ENCODE measurements around the gene GRWD1.
"Not testable (repeated sequence)": the region's sequence is repeated elsewhere in the genome, so short reads cannot be mapped to it uniquely, and the experiment has no call there.

Gene GRWD1

DNA sequence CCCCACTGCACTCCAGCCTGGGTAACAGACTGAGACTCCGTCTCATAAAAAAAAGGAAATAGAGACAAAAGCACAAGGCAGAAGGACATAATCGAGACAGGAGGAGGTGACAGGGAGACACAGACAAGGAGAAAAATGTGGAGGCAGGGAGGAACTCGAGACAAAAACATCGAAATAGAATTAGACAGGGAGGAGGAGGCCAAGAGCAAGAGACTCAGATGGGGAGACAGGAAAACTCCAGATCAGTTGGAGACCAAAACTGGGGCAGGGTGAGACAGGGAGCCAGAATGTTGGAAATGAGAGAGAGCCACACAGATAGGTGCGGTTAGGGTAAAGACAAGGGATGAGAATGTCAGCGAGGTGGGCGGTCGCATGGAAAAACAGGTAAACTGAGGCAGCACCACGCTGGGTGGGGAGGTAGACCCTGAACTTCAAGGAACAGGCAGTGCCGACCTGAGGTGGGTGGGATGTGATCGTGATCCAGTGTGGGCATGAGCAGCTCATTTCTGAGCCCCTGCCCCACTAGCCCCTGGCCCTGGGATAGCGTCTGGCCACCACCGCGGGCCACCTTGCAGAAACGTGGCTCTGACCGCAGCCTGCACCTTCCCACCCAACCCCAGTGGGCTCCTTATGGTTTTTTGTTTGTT is 38.6 kb downstream of the GRWD1 start:
- Histone ChIP-seq H3K36me3 (ENCODE audit: control insufficient read depth in 5 of 5, insufficient read depth in 5 of 5, low read length in 5 of 5) (peaks cover 0 to 1% (median under 1%) of the 10 kb centered on the region in 5 donors), H3K9me3 (ENCODE audit: control insufficient read depth in 5 of 5, low read length in 5 of 5) (no peaks in the 10 kb centered on the region), H3K4me1 (ENCODE audit: control insufficient read depth in 5 of 5, insufficient read depth in 5 of 5, low read length in 5 of 5) (peaks cover 5 to 26% (median 22%) of the 10 kb centered on the region in 5 donors), H3K27me3 (ENCODE audit: control insufficient read depth in 5 of 5, insufficient read depth in 4 of 5, low read length in 5 of 5) (peaks cover 0 to 6% (median 0%) of the 10 kb centered on the region in 5 donors), H3K27ac (ENCODE audit: low read depth, low read length) (no peak overlapping the region), H3K4me3 (ENCODE audit: low read depth in 1 of 5, low read length in 5 of 5) (no peak overlapping the region), H3K9ac (ENCODE audit: low read length in 5 of 5) (no peak overlapping the region)

DNA sequence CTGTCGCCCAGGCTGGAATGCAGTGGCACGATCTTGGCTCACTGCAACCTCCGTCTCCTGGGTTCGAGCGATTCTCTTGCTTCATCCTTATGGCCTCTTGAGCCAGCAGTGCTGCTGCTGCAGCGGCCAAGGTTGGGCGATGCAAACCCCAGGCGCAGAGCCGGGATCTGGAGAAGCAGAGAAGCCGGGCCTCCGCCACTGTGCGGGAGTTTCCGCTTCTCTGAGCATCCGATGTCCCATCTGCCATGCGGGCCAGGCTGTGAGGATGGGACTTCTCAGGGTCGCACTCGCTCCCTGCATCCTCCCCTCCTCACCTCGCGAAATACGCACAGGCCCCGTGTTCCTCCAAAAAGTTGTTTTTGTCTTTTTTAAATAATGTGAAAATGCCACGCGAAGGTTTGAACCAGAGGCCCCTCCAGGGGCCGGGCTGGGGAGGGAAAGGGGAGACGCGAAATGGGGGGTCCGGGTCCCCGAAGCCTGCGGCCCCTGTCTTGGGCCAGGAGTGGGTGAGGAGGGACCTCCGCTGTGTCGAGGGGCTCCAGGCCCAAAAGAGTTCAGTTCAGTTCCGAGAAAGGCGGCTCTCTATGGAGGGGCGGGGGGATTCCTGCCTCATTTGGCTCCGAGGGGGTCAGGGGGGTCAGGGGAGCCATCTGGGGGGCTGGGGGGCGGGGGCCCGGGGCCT is 39.3 kb downstream of the GRWD1 start:
- no peaks in the 10 kb centered on the region for H3K36me3 ChIP-seq (ENCODE audit: control insufficient read depth in 5 of 5, insufficient read depth in 5 of 5, low read length in 5 of 5)
- peaks cover 5 to 24% (median 23%) of the 10 kb centered on the region in 5 donors for H3K4me1 ChIP-seq (ENCODE audit: control insufficient read depth in 5 of 5, insufficient read depth in 5 of 5, low read length in 5 of 5)
- no peak overlapping the region for H3K9ac ChIP-seq (ENCODE audit: low read length in 5 of 5)
- no peak overlapping the region for H3K27ac ChIP-seq (ENCODE audit: low read depth, low read length)
- no peaks in the 10 kb centered on the region for H3K9me3 ChIP-seq (ENCODE audit: control insufficient read depth in 5 of 5, low read length in 5 of 5)
- H3K4me3 ChIP-seq (ENCODE audit: low read depth in 1 of 5, low read length in 5 of 5) = no peak overlapping the region
- H3K27me3 ChIP-seq (ENCODE audit: control insufficient read depth in 5 of 5, insufficient read depth in 4 of 5, low read length in 5 of 5) = peaks cover 0 to 6% (median 0%) of the 10 kb centered on the region in 5 donors

DNA sequence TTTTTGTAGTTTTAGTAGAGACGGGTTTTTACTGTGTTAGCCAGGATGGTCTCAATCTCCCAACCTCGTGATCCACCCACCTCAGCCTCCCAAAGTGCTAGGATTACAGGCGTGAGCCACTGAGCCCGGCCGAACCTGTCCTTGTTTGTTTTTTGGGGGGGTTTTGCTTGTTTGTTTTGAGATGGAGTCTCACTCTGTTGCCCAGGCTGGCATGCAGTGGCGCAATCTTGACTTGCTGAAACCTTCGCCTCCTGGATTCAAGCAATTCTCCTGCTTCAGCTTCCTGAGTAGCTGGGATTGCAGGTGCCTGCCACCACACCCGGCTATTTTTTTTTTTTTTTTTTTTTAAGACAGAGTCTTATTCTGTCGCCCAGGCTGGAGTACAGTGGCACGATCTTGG is 40.9 kb downstream of the GRWD1 start:
- H3K4me1 ChIP-seq (ENCODE audit: control insufficient read depth in 5 of 5, insufficient read depth in 5 of 5, low read length in 5 of 5) = peaks cover 0 to 20% (median 14%) of the 10 kb centered on the region in 5 donors
- not testable (repeated sequence) for H3K9ac ChIP-seq (ENCODE audit: low read length in 5 of 5); H3K4me3 ChIP-seq (ENCODE audit: low read depth in 1 of 5, low read length in 5 of 5); H3K9me3 ChIP-seq (ENCODE audit: control insufficient read depth in 5 of 5, low read length in 5 of 5); H3K27ac ChIP-seq (ENCODE audit: low read depth, low read length); H3K27me3 ChIP-seq (ENCODE audit: control insufficient read depth in 5 of 5, insufficient read depth in 4 of 5, low read length in 5 of 5); H3K36me3 ChIP-seq (ENCODE audit: control insufficient read depth in 5 of 5, insufficient read depth in 5 of 5, low read length in 5 of 5)

DNA sequence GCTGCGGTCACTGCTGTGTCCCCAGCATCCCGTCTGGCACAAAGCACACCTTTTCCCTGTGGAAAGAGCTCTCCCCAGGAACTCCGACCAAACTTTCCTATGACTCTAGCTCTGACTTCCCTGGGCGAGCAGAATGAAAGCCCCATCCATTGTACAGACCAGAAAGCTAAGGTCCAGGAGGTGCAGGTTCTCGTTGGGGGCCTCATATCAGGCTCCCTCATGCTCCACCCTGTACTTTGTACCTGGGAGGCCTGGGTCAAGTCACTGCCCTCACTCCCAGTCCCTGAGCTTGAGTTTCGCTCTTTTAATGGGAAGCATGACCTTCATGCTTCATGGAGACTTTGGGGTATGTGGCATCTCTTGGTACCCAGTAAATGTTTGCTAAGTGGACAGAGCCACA is 41.8 kb downstream of the GRWD1 start:
- Histone ChIP-seq H3K27ac (ENCODE audit: low read depth, low read length) (no peak overlapping the region), H3K4me3 (ENCODE audit: low read depth in 1 of 5, low read length in 5 of 5) (no peak overlapping the region), H3K4me1 (ENCODE audit: control insufficient read depth in 5 of 5, insufficient read depth in 5 of 5, low read length in 5 of 5) (peaks cover 0 to 15% (median 13%) of the 10 kb centered on the region in 5 donors), H3K9me3 (ENCODE audit: control insufficient read depth in 5 of 5, low read length in 5 of 5) (no peaks in the 10 kb centered on the region), H3K9ac (ENCODE audit: low read length in 5 of 5) (no peak overlapping the region), H3K27me3 (ENCODE audit: control insufficient read depth in 5 of 5, insufficient read depth in 4 of 5, low read length in 5 of 5) (peaks cover 0 to 9% (median 4%) of the 10 kb centered on the region in 5 donors), H3K36me3 (ENCODE audit: control insufficient read depth in 5 of 5, insufficient read depth in 5 of 5, low read length in 5 of 5) (no peaks in the 10 kb centered on the region)

DNA sequence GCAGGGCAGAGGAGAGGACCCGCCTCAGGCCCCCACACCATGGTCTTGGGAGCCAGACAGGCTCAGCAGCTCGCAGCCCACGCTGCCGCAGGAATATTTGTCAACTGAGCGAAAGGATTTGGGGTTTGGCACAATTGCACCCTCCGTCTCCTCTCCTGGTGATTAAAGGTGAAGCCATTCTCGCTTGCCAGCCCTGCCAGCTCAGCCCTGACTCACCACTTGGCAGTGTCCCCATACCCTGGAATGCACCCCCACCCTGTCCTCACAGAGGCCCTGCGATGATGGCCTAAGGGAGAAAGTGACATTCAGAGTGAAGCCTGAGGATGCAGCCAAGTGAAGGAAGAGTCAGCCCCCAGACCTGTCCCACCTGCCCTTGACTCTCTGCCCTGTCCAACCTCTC is 42.2 kb downstream of the GRWD1 start:
- H3K4me1 ChIP-seq (ENCODE audit: control insufficient read depth in 5 of 5, insufficient read depth in 5 of 5, low read length in 5 of 5) = peaks cover 0 to 18% (median 14%) of the 10 kb centered on the region in 5 donors
- no peaks in the 10 kb centered on the region for H3K9me3 ChIP-seq (ENCODE audit: control insufficient read depth in 5 of 5, low read length in 5 of 5)
- H3K4me3 ChIP-seq (ENCODE audit: low read depth in 1 of 5, low read length in 5 of 5) = no peak overlapping the region
- no peaks in the 10 kb centered on the region for H3K36me3 ChIP-seq (ENCODE audit: control insufficient read depth in 5 of 5, insufficient read depth in 5 of 5, low read length in 5 of 5)
- H3K27me3 ChIP-seq (ENCODE audit: control insufficient read depth in 5 of 5, insufficient read depth in 4 of 5, low read length in 5 of 5) = peaks cover 0 to 9% (median 4%) of the 10 kb centered on the region in 5 donors
- H3K27ac ChIP-seq (ENCODE audit: low read depth, low read length) = no peak overlapping the region
- no peak overlapping the region for H3K9ac ChIP-seq (ENCODE audit: low read length in 5 of 5)

DNA sequence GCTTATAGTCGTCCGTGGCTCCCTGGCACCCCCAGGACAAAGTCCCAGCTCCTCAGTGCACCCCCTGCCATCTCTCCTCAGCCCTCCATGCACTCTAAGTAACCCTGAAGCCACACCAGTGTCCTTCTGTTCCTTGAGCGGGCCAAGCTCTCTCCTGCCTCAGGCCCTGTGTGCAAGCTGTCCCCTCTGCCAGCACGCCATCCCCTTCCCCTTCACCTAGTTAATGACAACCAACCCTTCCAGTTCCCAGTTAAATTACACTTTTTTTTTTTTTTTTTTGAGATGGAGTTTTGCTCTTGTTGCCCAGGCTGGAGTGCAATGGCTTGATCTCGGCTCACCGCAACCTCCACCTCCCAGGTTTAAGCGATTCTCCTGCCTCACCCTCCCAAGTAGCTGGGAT is 42.7 kb downstream of the GRWD1 start:
- not testable (repeated sequence) for H3K4me3 ChIP-seq (ENCODE audit: low read depth in 1 of 5, low read length in 5 of 5); H3K9ac ChIP-seq (ENCODE audit: low read length in 5 of 5); H3K36me3 ChIP-seq (ENCODE audit: control insufficient read depth in 5 of 5, insufficient read depth in 5 of 5, low read length in 5 of 5); H3K27ac ChIP-seq (ENCODE audit: low read depth, low read length); H3K9me3 ChIP-seq (ENCODE audit: control insufficient read depth in 5 of 5, low read length in 5 of 5); H3K27me3 ChIP-seq (ENCODE audit: control insufficient read depth in 5 of 5, insufficient read depth in 4 of 5, low read length in 5 of 5)
- peaks cover 0 to 18% (median 14%) of the 10 kb centered on the region in 5 donors for H3K4me1 ChIP-seq (ENCODE audit: control insufficient read depth in 5 of 5, insufficient read depth in 5 of 5, low read length in 5 of 5)

DNA sequence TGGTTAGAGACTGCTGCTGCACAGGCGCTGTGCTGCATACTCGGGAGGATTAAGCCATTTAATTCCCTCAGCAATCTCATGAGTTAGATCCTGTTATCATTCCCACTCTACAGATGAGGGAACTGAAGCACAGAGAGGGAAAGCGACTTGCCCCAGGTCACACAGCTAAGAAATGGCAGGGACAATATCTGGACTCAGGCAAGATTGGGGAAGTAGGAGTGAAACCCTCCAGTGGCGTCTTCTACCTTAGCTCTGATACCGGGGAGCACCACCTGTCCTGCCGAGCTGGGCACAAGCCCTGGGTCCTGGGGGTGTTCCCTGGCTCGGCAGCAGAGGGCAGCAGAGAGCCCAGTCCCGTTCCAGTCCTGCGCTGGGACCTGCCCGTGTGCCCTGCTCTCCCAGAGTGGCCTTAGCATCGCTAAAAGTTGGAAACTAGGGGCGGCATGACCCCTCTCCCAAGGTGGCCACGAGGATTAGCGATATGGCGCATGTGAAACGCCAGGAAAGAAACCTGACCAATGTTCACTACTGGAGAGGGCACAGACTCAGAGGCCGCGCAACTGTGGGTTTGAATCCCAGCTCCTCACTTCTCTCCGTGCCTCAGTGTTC is 43.9 kb downstream of the GRWD1 start:
- Histone ChIP-seq H3K9me3 (ENCODE audit: control insufficient read depth in 5 of 5, low read length in 5 of 5) (no peaks in the 10 kb centered on the region), H3K4me1 (ENCODE audit: control insufficient read depth in 5 of 5, insufficient read depth in 5 of 5, low read length in 5 of 5) (peaks cover 0 to 26% (median 22%) of the 10 kb centered on the region in 5 donors), H3K36me3 (ENCODE audit: control insufficient read depth in 5 of 5, insufficient read depth in 5 of 5, low read length in 5 of 5) (no peaks in the 10 kb centered on the region), H3K9ac (ENCODE audit: low read length in 5 of 5) (no peak overlapping the region), H3K27ac (ENCODE audit: low read depth, low read length) (no peak overlapping the region), H3K27me3 (ENCODE audit: control insufficient read depth in 5 of 5, insufficient read depth in 4 of 5, low read length in 5 of 5) (peaks cover 0 to 9% (median 4%) of the 10 kb centered on the region in 5 donors), H3K4me3 (ENCODE audit: low read depth in 1 of 5, low read length in 5 of 5) (no peak overlapping the region)

DNA sequence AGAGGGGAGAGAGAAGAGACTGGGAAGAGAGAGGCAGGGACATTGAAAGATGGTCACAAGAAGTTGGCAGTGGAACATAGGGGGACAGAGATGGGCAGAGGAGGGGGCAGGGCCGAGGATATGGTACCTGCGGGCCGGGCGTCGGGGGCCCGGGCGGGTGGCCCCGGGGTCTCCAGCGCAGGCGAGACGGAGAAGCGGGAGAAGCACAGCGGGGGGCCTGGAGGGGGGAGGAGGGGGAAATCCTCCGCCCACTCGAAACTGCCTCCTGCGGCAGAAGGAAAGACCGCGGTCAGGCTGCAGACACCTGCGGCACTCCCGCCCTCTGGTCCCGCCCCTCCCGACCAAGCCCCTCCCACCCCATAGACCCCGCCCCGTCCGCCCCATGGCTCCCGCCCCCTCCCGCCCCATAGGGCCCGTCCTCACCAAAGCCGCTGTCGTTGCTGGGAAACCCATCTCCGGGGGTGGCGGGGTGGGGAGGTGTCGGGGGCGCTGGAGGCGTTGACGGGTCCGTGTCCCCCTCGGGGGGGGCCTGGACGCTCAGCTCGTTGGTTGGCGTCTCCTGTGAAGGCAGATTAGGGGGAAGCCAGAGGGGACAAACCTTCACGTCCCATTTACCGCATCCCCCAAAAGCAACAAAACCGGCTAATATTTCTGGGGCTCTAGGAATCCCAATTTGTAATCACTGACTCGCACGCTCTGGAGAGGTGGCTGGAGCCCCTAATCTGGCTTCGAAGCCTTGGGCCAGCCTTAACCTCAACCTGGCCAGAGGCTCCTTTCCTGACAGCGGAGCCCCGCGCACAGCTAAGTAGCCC is 45.4 kb downstream of the GRWD1 start:
- Histone ChIP-seq H3K9me3 (ENCODE audit: control insufficient read depth in 5 of 5, low read length in 5 of 5) (no peaks in the 10 kb centered on the region), H3K4me1 (ENCODE audit: control insufficient read depth in 5 of 5, insufficient read depth in 5 of 5, low read length in 5 of 5) (peaks cover 0 to 36% (median 24%) of the 10 kb centered on the region in 5 donors), H3K27ac (ENCODE audit: low read depth, low read length) (no peak overlapping the region), H3K27me3 (ENCODE audit: control insufficient read depth in 5 of 5, insufficient read depth in 4 of 5, low read length in 5 of 5) (peaks cover 0 to 9% (median 4%) of the 10 kb centered on the region in 5 donors), H3K9ac (ENCODE audit: low read length in 5 of 5) (no peak overlapping the region), H3K4me3 (ENCODE audit: low read depth in 1 of 5, low read length in 5 of 5) (no peak overlapping the region), H3K36me3 (ENCODE audit: control insufficient read depth in 5 of 5, insufficient read depth in 5 of 5, low read length in 5 of 5) (no peaks in the 10 kb centered on the region)

DNA sequence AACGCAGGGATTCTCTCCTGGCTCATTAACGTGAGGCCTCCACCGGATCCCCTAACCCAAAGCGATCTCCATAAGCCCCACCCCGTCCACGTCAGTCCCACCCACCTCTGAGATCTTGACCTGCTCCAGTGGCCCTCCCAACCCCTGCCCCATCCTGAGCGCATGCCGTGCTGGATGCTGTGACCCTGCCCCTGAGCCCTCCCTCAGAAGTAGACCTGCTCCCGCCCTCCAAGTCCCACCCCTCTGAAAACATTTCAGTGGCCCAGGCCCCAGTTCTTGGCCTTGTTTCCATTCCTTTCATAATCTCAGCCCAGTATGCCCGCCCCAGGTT is 46.0 kb downstream of the GRWD1 start:
- no peak overlapping the region for H3K4me3 ChIP-seq (ENCODE audit: low read depth in 1 of 5, low read length in 5 of 5)
- H3K9ac ChIP-seq (ENCODE audit: low read length in 5 of 5) = no peak overlapping the region
- H3K27ac ChIP-seq (ENCODE audit: low read depth, low read length) = no peak overlapping the region

More for the DNA sequence above, 46.0 kb downstream of the GRWD1 start:
- peaks cover 0 to 36% (median 24%) of the 10 kb centered on the region in 5 donors for H3K4me1 ChIP-seq (ENCODE audit: control insufficient read depth in 5 of 5, insufficient read depth in 5 of 5, low read length in 5 of 5)
- no peaks in the 10 kb centered on the region for H3K9me3 ChIP-seq (ENCODE audit: control insufficient read depth in 5 of 5, low read length in 5 of 5)
- no peaks in the 10 kb centered on the region for H3K36me3 ChIP-seq (ENCODE audit: control insufficient read depth in 5 of 5, insufficient read depth in 5 of 5, low read length in 5 of 5)
- peaks cover 0 to 9% (median 3%) of the 10 kb centered on the region in 5 donors for H3K27me3 ChIP-seq (ENCODE audit: control insufficient read depth in 5 of 5, insufficient read depth in 4 of 5, low read length in 5 of 5)

All from subcutaneous abdominal adipose tissue (tissue), 5 donors.